HepG2 (cell line): ENCODE results near the gene MRPL34. TPM values are rescaled to one million over a fixed set of nuclear protein-coding genes. Genes with fewer than 3 reads are reported as not detected.
A peak's percentile ranks its signal among the peaks of the same experiment; 100 is the strongest.

Experiments used
- HCFC1 ChIP-seq: fragments of 150-350 bp; IDR thresholded peaks from 2 replicates; pipeline ENCODE4 v1.6.1; 2014; ENCODE audit warnings: low read depth, low read length
- KDM2A ChIP-seq: sonication (generic); formaldehyde crosslinking; IDR thresholded peaks from 2 replicates; pipeline ENCODE4 v1.4.0; 2020; ENCODE audit warnings: low read depth, missing genetic modification reagents, borderline replicate concordance
- PLRG1 ChIP-seq: fragments of 450-650 bp; conservative IDR thresholded peaks from 2 replicates; pipeline ENCODE4 v1.6.1; 2016
- POLR2AphosphoS2 ChIP-seq: IDR thresholded peaks from 2 replicates; pipeline ENCODE4 v1.6.1; 2011; ENCODE audit warnings: low read depth, low read length, improper control_type of control experiment
- SATB2 ChIP-seq: sonication (generic); formaldehyde crosslinking; IDR thresholded peaks from 2 replicates; pipeline ENCODE4 v1.5.0; 2020; ENCODE audit warnings: missing genetic modification reagents
- TCF7L2 ChIP-seq: IDR thresholded peaks from 2 replicates; pipeline ENCODE4 v1.6.1; 2011; ENCODE audit warnings: mild to moderate bottlenecking, low read depth, low read length, moderate library complexity
- ZNF432 ChIP-seq: sonication (generic); formaldehyde crosslinking; IDR thresholded peaks from 2 replicates; pipeline ENCODE4 v1.5.0; 2020; ENCODE audit warnings: missing genetic modification reagents, mild to moderate bottlenecking, borderline replicate concordance
- ZNF644 ChIP-seq: IDR thresholded peaks from 2 replicates; pipeline ENCODE4 v1.6.1; 2016; ENCODE audit warnings: low read depth
- polyA plus RNA-seq, 8 experiments: library from polyadenylated mRNA; depleted of rRNA in 3 of 8; stranded (reverse) in 7 of 8; unstranded in 1 of 8; fragments of >200 nt; fragmentation: Illumina TruSeq in 4 of 8; extraction: Trizol in 4 of 8; gene quantifications; 2 replicates each; pipeline versions ENCODE4 v1.2.1 to v1.2.3, GENCODE V29; 2011 to 2016; ENCODE audit warnings: low read depth in 4 of 8, missing spikeins in 1 of 8, mixed read lengths in 1 of 8; ENCODE audit not compliant: insufficient read depth in 1 of 8
- total RNA-seq, 5 experiments: library from RNA; depleted of rRNA; stranded (reverse); fragments of >200 nt; fragmentation: Illumina TruSeq; extraction: Trizol; gene quantifications; 2 replicates each; pipeline ENCODE4 v1.2.3, GENCODE V29; 2016; ENCODE audit warnings: low read depth in 1 of 5
- TF ChIP-seq, protein P1 (sequence below), 2 experiments: sonication (generic) in 1 of 2; formaldehyde crosslinking in 1 of 2; IDR thresholded peaks; 2 replicates each; pipeline versions ENCODE4 v1.6.1 to v1.9.0; 2014 to 2022; ENCODE audit warnings: antibody characterized with exemption in 1 of 2, borderline replicate concordance in 1 of 2, inconsistent platforms in 1 of 2, low read depth in 1 of 2, missing genetic modification reagents in 1 of 2
- TF ChIP-seq, protein P2 (sequence below): sonication (generic); formaldehyde crosslinking; IDR thresholded peaks from 2 replicates; pipeline ENCODE4 v1.4.0; 2020; ENCODE audit warnings: mild to moderate bottlenecking, missing genetic modification reagents
- TF ChIP-seq, protein P3 (sequence below): sonication (generic); formaldehyde crosslinking; IDR thresholded peaks from 2 replicates; pipeline ENCODE4 v1.4.0; 2020; ENCODE audit warnings: low read depth, mild to moderate bottlenecking, missing genetic modification reagents
- TF ChIP-seq, protein P4 (sequence below): sonication (generic); formaldehyde crosslinking; IDR thresholded peaks from 2 replicates; pipeline ENCODE4 v1.4.0; 2020; ENCODE audit warnings: mild to moderate bottlenecking, missing genetic modification reagents, borderline replicate concordance

MRPL34 gene
- total and polyA plus RNA-seq, 2 of the 13 experiments (the other 11 are each of a cell fraction or from before 2014, with no cell fraction given): 74.0 to 77.3 TPM

DNA sequence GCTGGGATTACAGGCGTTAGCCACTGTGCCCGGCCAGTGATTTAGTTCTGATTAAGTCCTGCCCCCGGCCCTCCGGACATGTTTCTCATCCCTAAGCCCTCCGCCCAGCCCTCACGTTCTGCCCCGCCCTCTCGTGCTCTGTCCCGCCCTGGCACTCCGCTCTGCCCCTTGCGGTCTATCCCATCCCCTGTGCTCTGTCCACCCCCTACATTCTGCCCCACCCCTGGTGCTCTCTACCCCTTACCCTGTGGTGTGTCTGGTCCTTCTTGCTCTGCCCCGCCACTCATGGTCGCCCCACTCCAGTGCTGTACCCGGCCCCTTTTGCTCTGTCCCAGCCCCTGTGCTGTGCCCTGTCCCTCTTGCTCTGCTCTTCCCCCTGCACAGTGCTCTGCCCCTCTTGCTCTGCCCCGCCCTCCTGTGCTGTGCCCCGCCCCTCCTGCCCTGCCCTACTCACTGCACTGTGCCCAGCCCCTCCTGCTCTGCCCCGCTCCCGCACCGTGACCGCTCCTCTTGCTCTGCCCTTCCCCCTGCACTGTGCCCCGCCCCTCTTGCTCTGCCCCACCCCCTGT lies 34.7 kb downstream of the MRPL34 start (continued):
- TF ChIP-seq, protein P1, sequence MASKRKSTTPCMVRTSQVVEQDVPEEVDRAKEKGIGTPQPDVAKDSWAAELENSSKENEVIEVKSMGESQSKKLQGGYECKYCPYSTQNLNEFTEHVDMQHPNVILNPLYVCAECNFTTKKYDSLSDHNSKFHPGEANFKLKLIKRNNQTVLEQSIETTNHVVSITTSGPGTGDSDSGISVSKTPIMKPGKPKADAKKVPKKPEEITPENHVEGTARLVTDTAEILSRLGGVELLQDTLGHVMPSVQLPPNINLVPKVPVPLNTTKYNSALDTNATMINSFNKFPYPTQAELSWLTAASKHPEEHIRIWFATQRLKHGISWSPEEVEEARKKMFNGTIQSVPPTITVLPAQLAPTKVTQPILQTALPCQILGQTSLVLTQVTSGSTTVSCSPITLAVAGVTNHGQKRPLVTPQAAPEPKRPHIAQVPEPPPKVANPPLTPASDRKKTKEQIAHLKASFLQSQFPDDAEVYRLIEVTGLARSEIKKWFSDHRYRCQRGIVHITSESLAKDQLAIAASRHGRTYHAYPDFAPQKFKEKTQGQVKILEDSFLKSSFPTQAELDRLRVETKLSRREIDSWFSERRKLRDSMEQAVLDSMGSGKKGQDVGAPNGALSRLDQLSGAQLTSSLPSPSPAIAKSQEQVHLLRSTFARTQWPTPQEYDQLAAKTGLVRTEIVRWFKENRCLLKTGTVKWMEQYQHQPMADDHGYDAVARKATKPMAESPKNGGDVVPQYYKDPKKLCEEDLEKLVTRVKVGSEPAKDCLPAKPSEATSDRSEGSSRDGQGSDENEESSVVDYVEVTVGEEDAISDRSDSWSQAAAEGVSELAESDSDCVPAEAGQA (IDR thresholded peaks at IDR 0.05; ENCODE audit: low read depth): no peak
- TF ChIP-seq, protein P1 (CRISPR knock-in tag; IDR thresholded peaks at IDR 0.05; ENCODE audit: borderline replicate concordance): no peak
- TF ChIP-seq SATB2: peak; percentile 28; the same call in 1 of the 2 replicates
- no peak for TF ChIP-seq POLR2AphosphoS2
- TF ChIP-seq ZNF432 (CRISPR knock-in tag): no peak
- TF ChIP-seq HCFC1: no peak
- TF ChIP-seq, protein P2, sequence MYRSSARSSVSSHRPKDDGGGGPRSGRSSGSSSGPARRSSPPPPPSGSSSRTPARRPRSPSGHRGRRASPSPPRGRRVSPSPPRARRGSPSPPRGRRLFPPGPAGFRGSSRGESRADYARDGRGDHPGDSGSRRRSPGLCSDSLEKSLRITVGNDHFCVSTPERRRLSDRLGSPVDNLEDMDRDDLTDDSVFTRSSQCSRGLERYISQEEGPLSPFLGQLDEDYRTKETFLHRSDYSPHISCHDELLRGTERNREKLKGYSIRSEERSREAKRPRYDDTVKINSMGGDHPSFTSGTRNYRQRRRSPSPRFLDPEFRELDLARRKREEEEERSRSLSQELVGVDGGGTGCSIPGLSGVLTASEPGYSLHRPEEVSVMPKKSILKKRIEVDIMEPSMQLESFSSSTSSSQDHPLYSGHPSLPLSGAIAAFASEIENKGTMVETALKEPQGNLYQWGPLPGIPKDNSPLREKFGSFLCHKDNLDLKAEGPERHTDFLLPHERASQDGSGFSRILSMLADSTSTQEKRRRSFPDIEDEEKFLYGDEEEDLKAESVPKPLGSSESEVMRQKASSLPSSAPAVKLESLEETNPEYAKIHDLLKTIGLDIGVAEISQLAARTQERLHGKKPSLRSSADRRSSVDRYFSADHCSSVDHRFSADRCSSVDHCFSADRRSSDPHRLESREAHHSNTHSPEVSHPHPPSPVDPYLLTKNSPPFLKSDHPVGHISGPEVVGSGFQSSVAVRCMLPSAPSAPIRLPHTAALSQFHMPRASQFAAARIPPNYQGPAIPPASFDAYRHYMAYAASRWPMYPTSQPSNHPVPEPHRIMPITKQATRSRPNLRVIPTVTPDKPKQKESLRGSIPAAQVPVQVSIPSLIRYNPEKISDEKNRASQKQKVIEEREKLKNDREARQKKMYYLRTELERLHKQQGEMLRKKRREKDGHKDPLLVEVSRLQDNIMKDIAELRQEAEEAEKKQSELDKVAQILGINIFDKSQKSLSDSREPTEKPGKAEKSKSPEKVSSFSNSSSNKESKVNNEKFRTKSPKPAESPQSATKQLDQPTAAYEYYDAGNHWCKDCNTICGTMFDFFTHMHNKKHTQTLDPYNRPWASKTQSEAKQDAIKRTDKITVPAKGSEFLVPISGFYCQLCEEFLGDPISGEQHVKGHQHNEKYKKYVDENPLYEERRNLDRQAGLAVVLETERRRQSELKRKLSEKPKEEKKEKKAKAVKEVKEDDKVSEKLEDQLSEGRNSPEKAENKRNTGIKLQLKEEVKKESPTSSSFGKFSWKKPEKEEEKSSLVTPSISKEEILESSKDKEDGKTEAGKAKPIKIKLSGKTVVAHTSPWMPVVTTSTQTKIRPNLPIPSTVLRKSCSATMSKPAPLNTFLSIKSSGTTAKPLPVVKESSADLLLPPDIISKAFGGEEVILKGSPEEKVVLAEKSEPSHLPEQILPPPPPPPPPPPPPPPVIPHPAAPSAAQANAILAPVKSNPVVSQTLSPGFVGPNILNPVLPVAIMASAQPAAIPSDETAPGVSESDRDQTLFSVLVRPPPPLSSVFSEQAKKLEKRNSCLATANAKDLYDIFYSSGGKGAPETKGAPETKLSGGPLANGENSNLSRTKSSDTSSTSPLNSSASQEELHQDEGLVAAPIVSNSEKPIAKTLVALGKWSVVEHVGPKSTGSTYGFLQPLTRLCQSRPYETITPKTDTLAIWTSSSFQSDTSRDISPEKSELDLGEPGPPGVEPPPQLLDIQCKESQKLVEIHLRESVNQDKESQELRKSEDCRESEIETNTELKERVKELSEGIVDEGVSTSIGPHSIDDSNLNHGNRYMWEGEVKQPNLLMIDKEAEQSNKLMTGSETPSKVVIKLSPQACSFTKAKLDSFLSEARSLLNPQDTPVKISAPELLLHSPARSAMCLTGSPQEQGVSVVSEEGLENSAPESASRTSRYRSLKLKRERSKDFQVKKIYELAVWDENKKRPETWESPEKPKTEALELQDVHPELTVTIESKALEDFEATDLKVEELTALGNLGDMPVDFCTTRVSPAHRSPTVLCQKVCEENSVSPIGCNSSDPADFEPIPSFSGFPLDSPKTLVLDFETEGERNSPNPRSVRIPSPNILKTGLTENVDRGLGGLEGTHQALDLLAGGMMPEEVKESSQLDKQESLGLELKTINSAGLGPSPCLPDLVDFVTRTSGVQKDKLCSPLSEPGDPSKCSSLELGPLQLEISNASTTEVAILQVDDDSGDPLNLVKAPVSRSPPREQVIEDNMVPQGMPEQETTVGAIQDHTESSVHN (CRISPR knock-in tag): no peak
- TF ChIP-seq, protein P3, sequence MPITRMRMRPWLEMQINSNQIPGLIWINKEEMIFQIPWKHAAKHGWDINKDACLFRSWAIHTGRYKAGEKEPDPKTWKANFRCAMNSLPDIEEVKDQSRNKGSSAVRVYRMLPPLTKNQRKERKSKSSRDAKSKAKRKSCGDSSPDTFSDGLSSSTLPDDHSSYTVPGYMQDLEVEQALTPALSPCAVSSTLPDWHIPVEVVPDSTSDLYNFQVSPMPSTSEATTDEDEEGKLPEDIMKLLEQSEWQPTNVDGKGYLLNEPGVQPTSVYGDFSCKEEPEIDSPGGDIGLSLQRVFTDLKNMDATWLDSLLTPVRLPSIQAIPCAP (CRISPR knock-in tag): no peak
- TF ChIP-seq TCF7L2: no peak
- TF ChIP-seq KDM2A (CRISPR knock-in tag): no peak
- TF ChIP-seq PLRG1: no peak
- TF ChIP-seq ZNF644 (CRISPR knock-in tag): no peak
- TF ChIP-seq, protein P4, sequence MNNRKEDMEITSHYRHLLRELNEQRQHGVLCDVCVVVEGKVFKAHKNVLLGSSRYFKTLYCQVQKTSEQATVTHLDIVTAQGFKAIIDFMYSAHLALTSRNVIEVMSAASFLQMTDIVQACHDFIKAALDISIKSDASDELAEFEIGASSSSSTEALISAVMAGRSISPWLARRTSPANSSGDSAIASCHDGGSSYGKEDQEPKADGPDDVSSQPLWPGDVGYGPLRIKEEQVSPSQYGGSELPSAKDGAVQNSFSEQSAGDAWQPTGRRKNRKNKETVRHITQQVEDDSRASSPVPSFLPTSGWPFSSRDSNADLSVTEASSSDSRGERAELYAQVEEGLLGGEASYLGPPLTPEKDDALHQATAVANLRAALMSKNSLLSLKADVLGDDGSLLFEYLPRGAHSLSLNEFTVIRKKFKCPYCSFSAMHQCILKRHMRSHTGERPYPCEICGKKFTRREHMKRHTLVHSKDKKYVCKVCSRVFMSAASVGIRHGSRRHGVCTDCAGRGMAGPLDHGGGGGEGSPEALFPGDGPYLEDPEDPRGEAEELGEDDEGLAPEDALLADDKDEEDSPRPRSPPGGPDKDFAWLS: no peak
